HEK293T (cell line): ENCODE measurements around the gene AHNAK2.

Experiments used
- CTCF ChIA-PET: fragments of 350-600 bp; formaldehyde crosslinking; extraction: SDS; loops from one replicate; lab custom pipeline; 2021; ENCODE audit warnings: antibody characterized with exemption, inconsistent platforms; lab: Yijun Ruan, JAX
- POLR2A ChIA-PET: fragments of 350-600 bp; formaldehyde crosslinking; extraction: SDS; loops from one replicate; lab custom pipeline; 2020; ENCODE audit warnings: antibody characterized with exemption, inconsistent platforms; lab: Yijun Ruan, JAX
- DNase-seq: peaks from one replicate; pipeline ENCODE4 v3.0.0; 2012; ENCODE audit warnings: mixed read lengths; ENCODE audit errors: extremely low spot score
- ARNT ChIP-seq: fragments of 450-650 bp; IDR thresholded peaks from 2 replicates; pipeline ENCODE4 v1.6.1; 2017; ENCODE audit warnings: mild to moderate bottlenecking
- BHLHE40 ChIP-seq: fragments of 450-650 bp; IDR thresholded peaks from 2 replicates; pipeline ENCODE4 v1.6.1; 2016; ENCODE audit warnings: mild to moderate bottlenecking, moderate library complexity, borderline replicate concordance
- CTBP1 ChIP-seq: fragments of 450-650 bp; IDR thresholded peaks from 2 replicates; pipeline ENCODE4 v1.6.1; 2016; ENCODE audit warnings: borderline replicate concordance
- ELF4 ChIP-seq: fragments of 450-650 bp; IDR thresholded peaks from 2 replicates; pipeline ENCODE4 v1.6.1; 2017; ENCODE audit warnings: antibody characterized with exemption
- FOXA1 ChIP-seq: fragments of 450-650 bp; IDR thresholded peaks from 2 replicates; pipeline ENCODE4 v1.6.1; 2016; ENCODE audit warnings: mild to moderate bottlenecking
- FOXK2 ChIP-seq: fragments of 450-650 bp; IDR thresholded peaks from 2 replicates; pipeline ENCODE4 v1.6.1; 2016; ENCODE audit warnings: mild to moderate bottlenecking
- FOXM1 ChIP-seq: fragments of 450-650 bp; IDR thresholded peaks from 2 replicates; pipeline ENCODE4 v1.6.1; 2017; ENCODE audit warnings: mild to moderate bottlenecking, borderline replicate concordance
- HDGF ChIP-seq: fragments of 450-650 bp; IDR thresholded peaks from 2 replicates; pipeline ENCODE4 v1.6.1; 2017; ENCODE audit warnings: antibody characterized with exemption, borderline replicate concordance
- LEF1 ChIP-seq: fragments of 450-650 bp; IDR thresholded peaks from 2 replicates; pipeline ENCODE4 v1.6.1; 2017; ENCODE audit warnings: mild to moderate bottlenecking, borderline replicate concordance
- NFRKB ChIP-seq: fragments of 450-650 bp; IDR thresholded peaks from 2 replicates; pipeline ENCODE4 v1.6.1; 2016; ENCODE audit warnings: mild to moderate bottlenecking, moderate library complexity
- SP1 ChIP-seq: fragments of 450-650 bp; IDR thresholded peaks from 2 replicates; pipeline ENCODE4 v1.6.1; 2017
- SUZ12 ChIP-seq: fragments of 450-650 bp; IDR thresholded peaks from 2 replicates; pipeline ENCODE4 v1.6.1; 2016; ENCODE audit warnings: mild to moderate bottlenecking
- TARDBP ChIP-seq: fragments of 450-650 bp; IDR thresholded peaks from 2 replicates; pipeline ENCODE4 v1.6.1; 2016
- ZNF384 ChIP-seq: fragments of 450-650 bp; IDR thresholded peaks from 2 replicates; pipeline ENCODE4 v1.6.1; 2016
- TF ChIP-seq, protein P1 (sequence below): fragments of 450-650 bp; IDR thresholded peaks from 2 replicates; pipeline ENCODE4 v1.6.1; 2016

Gene AHNAK2

GRCh38 chr14:104888489-104889374 is 89.4 kb downstream of the AHNAK2 start:
- CTCF ChIA-PET: no interaction called here
- TF ChIP-seq TARDBP (no peak), FOXA1 (no peak), FOXM1 (no peak), CTBP1 (no peak), ZNF384 (no peak), ARNT (no peak), ELF4 (no peak), SUZ12 (no peak), LEF1 (no peak)
- TF ChIP-seq, protein P1, sequence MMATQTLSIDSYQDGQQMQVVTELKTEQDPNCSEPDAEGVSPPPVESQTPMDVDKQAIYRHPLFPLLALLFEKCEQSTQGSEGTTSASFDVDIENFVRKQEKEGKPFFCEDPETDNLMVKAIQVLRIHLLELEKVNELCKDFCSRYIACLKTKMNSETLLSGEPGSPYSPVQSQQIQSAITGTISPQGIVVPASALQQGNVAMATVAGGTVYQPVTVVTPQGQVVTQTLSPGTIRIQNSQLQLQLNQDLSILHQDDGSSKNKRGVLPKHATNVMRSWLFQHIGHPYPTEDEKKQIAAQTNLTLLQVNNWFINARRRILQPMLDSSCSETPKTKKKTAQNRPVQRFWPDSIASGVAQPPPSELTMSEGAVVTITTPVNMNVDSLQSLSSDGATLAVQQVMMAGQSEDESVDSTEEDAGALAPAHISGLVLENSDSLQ: no peak
- no peak for DNase-seq
- POLR2A ChIA-PET: no interaction called here

- CTCF ChIA-PET: no interaction called here
- DNase-seq: no peak
- POLR2A ChIA-PET: no interaction called here
- TF ChIP-seq LEF1 (no peak), ZNF384 (no peak), SUZ12 (no peak), BHLHE40 (no peak), FOXA1 (no peak), NFRKB (no peak), HDGF (no peak), SP1 (no peak), FOXM1 (no peak), CTBP1 (no peak), ELF4 (no peak), ARNT (no peak), FOXK2 (no peak)
- TF ChIP-seq, protein P1: no peak
Measured at GRCh38 chr14:104887623-104888488, 90.3 kb downstream of the AHNAK2 start.
